Choroid plexus epithelial cell (primary cell): ENCODE data around the gene IGF2BP1.

Source experiments
- DNase-seq: peaks from one replicate; pipeline ENCODE4 v3.0.0-alpha.2; 2010; ENCODE audit warnings: low read depth
- H3K4me3 ChIP-seq: 2 replicates; pipeline ENCODE4 v1.5.1; 2011; ENCODE audit warnings: low read depth, mild to moderate bottlenecking, control low read depth, low read length, moderate library complexity
- TF ChIP-seq, protein P1 (sequence below): conservative IDR thresholded peaks from 2 replicates; pipeline ENCODE4 v1.5.1; 2011; ENCODE audit warnings: low read depth, mild to moderate bottlenecking, control low read depth, inconsistent platforms, low read length, moderate library complexity

Gene IGF2BP1

DNA sequence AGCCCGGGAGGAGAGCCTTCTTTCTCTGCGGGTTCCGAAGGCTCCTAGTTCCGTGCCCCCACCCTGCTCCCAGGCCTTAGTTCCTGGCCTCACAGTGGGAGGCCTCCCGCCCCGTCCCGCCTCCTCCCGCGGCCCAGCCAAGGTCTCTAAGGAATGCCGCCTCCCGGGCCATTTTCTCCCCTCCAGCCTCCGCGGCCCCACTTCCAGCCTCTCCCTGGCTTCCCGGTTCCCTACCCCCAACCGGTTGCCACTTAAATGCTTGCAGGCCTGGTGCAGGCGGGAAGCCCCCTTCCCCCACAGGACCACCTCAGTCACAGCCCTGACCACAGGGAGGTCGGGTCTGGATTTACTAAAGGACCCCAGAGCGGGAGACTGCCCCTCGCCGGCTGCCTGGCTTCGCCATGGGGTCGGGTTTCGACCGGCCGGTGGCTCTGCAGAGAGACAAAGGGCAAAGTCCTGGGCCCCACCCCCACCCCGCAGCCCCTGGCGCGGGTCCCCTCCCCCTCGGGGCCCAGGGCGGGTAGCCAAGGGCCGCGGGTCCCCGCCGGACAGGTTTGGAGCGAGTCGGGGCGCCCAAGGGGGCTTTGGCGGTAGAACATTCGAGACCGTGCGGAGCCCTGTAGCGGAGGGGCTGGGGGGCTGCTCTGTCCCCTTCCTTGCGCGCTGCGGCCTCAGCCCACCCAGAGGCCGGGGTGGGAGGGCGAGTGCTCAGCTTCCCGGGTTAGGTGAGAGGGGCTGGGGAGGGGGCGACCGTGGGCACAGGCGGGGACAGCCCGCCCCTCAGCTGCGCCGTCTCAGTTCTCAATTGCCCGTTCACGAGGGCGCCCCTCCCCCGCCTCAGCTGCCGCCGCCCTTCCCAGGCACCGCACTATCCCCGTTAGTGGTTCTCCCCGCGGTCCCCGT, 16.4 kb downstream of the IGF2BP1 start:
- no peak for DNase-seq
- TF ChIP-seq, protein P1, sequence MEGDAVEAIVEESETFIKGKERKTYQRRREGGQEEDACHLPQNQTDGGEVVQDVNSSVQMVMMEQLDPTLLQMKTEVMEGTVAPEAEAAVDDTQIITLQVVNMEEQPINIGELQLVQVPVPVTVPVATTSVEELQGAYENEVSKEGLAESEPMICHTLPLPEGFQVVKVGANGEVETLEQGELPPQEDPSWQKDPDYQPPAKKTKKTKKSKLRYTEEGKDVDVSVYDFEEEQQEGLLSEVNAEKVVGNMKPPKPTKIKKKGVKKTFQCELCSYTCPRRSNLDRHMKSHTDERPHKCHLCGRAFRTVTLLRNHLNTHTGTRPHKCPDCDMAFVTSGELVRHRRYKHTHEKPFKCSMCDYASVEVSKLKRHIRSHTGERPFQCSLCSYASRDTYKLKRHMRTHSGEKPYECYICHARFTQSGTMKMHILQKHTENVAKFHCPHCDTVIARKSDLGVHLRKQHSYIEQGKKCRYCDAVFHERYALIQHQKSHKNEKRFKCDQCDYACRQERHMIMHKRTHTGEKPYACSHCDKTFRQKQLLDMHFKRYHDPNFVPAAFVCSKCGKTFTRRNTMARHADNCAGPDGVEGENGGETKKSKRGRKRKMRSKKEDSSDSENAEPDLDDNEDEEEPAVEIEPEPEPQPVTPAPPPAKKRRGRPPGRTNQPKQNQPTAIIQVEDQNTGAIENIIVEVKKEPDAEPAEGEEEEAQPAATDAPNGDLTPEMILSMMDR = no peak

DNA sequence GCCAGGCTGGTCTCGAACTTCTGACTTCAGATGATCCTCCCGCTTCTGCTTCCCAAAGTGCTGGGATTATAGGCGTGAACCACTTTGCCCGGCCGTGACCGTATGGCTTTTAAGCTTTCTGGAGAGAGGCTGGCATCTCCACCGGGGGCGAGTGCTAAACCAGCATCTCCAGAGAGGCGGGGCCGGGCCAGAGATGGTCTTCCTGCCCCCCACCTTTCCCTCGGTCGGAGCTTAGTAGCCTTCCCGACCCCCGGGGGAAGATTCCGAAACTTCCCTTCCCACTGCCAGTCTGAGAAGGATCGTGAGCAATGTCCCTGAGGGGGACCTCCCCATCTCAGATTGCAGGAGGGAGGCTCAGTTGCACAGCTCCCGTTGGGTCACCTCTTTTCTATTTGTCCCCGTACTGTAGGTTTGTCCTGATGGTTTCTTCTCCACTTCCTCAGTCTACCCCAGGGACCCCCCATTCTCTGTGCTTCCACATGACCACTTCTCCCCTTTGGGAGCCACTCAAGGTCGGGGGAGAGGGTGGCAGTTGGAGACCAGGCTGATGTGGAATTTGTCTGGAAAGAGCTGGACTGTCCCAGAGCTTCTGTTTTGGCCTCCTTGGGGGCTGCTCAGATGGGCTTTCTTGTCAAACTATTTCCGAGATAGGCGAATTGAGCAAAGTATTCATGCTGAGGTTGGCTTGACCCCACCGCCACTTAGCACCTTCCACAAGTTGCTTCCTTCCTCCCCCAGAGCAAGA, 18.2 kb downstream of the IGF2BP1 start:
- DNase-seq = no peak
- TF ChIP-seq, protein P1 = no peak
- H3K4me3 ChIP-seq = no peak overlapping the region

More for the DNA sequence above, 16.4 kb downstream of the IGF2BP1 start:
- peak overlapping the region; percentile 29 for H3K4me3 ChIP-seq

DNA sequence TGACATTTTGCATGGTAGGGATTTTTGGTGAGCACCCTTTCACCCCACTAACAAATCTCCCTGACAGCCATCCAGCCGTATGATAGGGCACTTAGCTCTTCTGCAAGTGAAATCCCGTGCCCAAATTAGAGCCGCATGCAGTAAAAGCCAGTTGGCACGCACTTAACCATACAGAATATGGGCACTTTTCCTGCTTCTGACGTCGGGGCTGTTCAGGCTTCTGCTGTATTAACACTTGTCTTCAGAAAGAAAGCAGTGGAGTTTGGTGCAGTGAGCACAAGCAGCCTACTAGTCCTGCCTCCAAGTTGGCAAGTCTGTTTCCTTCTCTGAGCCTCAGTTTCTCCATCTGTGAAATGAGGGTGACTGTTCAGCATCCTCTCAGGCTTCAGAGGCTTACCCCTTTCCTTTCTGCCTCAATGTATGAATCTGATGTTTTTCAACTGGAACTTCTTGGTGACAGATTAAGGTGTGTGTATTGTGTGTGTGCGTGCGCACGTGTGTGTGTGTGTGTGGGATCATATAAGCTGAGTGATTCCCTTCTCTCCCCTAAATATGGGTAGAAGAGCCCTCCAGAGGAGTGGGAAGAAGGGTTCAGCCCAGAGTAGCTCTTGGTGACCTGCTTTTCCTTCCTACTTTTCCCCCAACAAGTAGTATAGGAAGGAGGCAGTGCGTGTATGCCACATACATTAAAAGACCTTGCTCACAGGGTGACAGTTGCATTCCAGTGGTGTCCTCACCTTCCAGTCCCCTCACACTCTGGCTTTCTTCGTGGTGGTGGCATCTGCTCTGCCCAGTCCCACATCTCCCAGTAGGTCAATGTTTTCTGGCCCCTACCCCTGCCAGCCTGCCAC, 19.0 kb downstream of the IGF2BP1 start:
- no peak overlapping the region for H3K4me3 ChIP-seq
- TF ChIP-seq, protein P1 = no peak
- no peak for DNase-seq

DNA sequence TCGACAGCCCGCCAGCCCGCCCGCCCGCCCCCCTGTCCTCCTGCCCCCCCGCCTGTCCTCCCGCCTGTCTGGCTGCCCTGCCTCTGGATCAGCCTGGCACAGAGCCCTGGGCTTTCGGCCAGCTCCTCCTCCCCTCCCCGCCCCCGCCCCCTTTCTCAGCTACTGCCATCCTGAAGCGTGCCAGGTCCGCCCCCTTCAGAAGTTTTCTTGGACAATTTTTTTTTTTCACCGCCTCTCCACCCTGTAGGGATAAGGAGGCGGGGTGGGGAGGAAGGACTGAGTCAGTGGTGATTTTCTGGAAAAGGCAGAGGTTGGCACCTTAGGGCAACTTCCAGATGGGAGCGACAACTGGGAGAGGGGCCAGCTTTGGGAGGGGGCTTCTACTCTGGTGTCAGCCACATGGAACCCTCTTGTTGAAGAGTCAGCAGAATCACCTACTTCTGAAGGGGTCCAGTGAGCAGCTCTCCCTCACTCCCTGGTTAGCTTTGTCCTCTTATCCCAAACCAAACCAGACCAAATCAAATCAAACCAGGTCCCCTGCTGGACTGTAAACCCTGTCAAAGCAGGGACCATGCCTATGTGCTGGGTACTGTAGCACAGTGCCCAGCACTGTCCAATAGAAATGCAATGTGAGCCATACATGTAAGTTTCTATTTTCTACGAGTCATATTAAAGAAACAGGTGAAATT, 19.7 kb downstream of the IGF2BP1 start:
- TF ChIP-seq, protein P1 = no peak
- DNase-seq = no peak
- H3K4me3 ChIP-seq = no peak overlapping the region

DNA sequence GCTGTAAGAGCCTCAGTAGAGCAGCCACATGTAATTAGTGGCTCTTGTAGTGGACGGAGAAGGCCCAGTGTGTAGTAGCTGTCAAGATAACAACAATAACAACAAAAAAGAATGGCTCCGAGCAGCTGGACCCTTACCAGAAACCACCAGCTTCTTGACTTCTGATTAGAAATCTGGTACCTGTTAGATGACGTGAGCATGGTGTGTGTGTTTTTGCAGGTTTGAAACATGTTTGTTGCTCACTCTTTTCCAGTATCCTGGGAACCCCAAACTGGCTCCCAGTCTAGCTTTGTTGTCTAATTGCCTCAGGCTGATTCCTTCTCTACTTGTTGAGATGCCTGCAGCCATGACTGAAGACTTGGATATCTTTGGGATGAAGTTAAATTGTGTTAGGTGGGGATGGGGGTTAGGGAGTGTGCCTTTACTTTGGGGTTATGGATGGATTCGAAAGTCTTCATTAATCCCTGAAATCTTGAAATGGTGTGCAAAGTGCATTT, 21.0 kb downstream of the IGF2BP1 start:
- no peak for DNase-seq
- no peak overlapping the region for H3K4me3 ChIP-seq
- TF ChIP-seq, protein P1 = no peak

DNA sequence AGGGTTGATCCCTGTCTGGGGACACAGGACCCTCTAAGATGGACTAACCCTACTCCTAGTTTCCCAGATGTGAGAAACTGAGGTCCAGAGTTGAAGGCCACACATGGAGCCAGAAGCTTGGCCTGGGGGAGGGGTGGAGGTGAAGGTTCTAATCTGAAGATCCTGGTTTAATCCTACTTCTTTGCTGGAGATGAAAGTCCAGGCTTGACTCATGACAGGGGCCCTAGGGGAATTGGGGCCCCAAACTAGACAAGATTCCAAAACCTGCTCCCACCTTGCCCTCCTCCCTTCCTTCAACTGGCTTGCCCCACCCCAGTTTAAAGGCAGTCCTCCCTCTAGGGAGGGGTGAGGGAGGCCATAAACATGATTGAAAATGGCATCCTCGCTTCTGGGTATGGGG, 21.6 kb downstream of the IGF2BP1 start:
- no peak for DNase-seq
- TF ChIP-seq, protein P1 = no peak
- H3K4me3 ChIP-seq = no peak overlapping the region
